ENCODE measurements around the gene PRRC1.

GRCh38 chr5:127602481-127602880 is 85.0 kb downstream of the PRRC1 start:
- no peak for TF ChIP-seq CTCF (IDR thresholded peaks at IDR 0.05)
- TF ChIP-seq ZFX (IDR thresholded peaks at IDR 0.05; ENCODE audit: borderline replicate concordance): no peak
